ENCODE results near the gene ESYT2. TPM values are rescaled to one million over a fixed set of nuclear protein-coding genes. Genes with fewer than 3 reads are reported as not detected.
A peak's percentile ranks its signal among the peaks of the same experiment; 100 is the strongest.

The ESYT2 gene
- total and polyA plus RNA-seq, 9 of the 15 experiments (the other 6 are each of a cell fraction or from before 2014, with no cell fraction given): 5.8 to 86.9 (median 64.7) TPM

GRCh38 chr7:158865462-158865922, 36.2 kb upstream of the ESYT2 start (continued):
- TF ChIP-seq SFPQ (IDR thresholded peaks at IDR 0.05; ENCODE audit: low read depth, low read length) (no peak), CUX1 (CRISPR knock-in tag; IDR thresholded peaks at IDR 0.05) (no peak), TGIF2 (CRISPR knock-in tag; IDR thresholded peaks at IDR 0.05) (no peak), CBX8 (IDR thresholded peaks at IDR 0.05; ENCODE audit: borderline replicate concordance, extremely low read depth, low read depth, low read length, poor library complexity, severe bottlenecking) (no peak), NONO (IDR thresholded peaks at IDR 0.05; ENCODE audit: low read depth in 2 of 2, low read length in 1 of 2) (0 out of 4 replicates have a peak, but pooled peaks of 1 of the 2 experiments have one; percentile 4), ARNT (IDR thresholded peaks at IDR 0.05) (no peak), CBX1 (IDR thresholded peaks at IDR 0.05; ENCODE audit: low read depth) (no peak), ZNF586 (CRISPR knock-in tag; conservative IDR thresholded peaks at IDR 0.05) (no peak), RFX5 (IDR thresholded peaks at IDR 0.05; ENCODE audit: low read depth, low read length) (no peak), NR2C1 (IDR thresholded peaks at IDR 0.05) (no peak), NR2C1 (tag; IDR thresholded peaks at IDR 0.05) (peak; percentile 65), FOSL1 (tag; conservative IDR thresholded peaks at IDR 0.05) (no peak), PRPF4 (IDR thresholded peaks at IDR 0.05; ENCODE audit: insufficient read depth, low read depth, low read length, poor library complexity, severe bottlenecking) (no peak), FOS (IDR thresholded peaks at IDR 0.05; ENCODE audit: extremely low read depth, insufficient read length) (no peak), MAFK (IDR thresholded peaks at IDR 0.05; ENCODE audit: low read length) (no peak), TCF3 (CRISPR knock-in tag; IDR thresholded peaks at IDR 0.05) (no peak; the same call in 1 of the 2 replicates), ZNF717 (CRISPR knock-in tag; IDR thresholded peaks at IDR 0.05) (no peak), MAFG (tag; conservative IDR thresholded peaks at IDR 0.05) (no peak), ARHGAP35 (IDR thresholded peaks at IDR 0.05; ENCODE audit: partially characterized antibody) (no peak), HCFC1 (IDR thresholded peaks at IDR 0.05; ENCODE audit: low read depth, low read length) (no peak), GABPA (tag; conservative IDR thresholded peaks at IDR 0.05; ENCODE audit: low read depth) (no peak), CHCHD3 (CRISPR knock-in tag; IDR thresholded peaks at IDR 0.05) (no peak), ZNF224 (CRISPR knock-in tag; IDR thresholded peaks at IDR 0.05) (no peak), DACH1 (IDR thresholded peaks at IDR 0.05; ENCODE audit: partially characterized antibody) (no peak)

Measured in K562 (cell line).